ENCODE measurements around the gene SFSWAP. TPM values are rescaled to one million over a fixed set of nuclear protein-coding genes. Genes with fewer than 3 reads are reported as not detected.

Gene SFSWAP
- total RNA-seq, 1 donor from 2014 or later: 18.2 TPM

DNA sequence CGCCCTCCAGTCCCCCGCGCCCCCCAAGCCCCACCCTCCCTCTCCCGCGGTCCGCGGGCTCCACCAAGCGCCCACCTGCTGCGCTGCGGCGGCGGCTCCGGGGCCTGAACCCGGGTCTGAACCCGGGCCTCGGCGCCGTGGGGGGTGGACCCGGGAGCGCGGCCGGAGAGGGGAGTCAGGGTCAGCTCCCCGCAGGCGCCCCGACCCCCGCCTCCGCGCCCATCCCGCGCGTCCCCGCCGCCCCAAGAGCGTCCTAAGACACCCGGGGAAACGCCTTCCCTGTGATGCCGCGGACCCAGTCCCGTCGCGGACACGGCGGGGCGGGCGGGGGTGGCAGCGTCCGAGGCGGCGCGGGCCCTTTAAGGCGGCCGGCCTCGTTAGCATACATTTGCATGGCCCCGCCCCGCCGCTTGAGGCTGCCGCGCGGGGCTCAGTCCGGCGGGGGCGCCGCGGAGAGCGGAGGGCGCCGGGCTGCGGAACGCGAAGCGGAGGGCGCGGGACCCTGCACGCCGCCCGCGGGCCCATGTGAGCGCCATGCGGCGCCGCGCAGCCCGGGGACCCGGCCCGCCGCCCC, 117.2 kb downstream of the SFSWAP start, which contains the start of gene MMP17:
TSS of gene MMP17 (plus strand) at position 433 of the 574 bp plus-strand sequence. CDS start at position 535, 102 bp downstream.
- Histone ChIP-seq H3K4me3 (ENCODE audit: low read depth, low read length) (peak within 1 kb of the TSS; percentile 41), H3K27me3 (ENCODE audit: control insufficient read depth, insufficient read depth, low read length) (no peaks in the 10 kb centered on the region), H3K36me3 (ENCODE audit: control insufficient read depth, insufficient read depth, low read length) (no peaks in the 10 kb centered on the region)
- no peak for FAIRE-seq
- TF ChIP-seq, protein P1, sequence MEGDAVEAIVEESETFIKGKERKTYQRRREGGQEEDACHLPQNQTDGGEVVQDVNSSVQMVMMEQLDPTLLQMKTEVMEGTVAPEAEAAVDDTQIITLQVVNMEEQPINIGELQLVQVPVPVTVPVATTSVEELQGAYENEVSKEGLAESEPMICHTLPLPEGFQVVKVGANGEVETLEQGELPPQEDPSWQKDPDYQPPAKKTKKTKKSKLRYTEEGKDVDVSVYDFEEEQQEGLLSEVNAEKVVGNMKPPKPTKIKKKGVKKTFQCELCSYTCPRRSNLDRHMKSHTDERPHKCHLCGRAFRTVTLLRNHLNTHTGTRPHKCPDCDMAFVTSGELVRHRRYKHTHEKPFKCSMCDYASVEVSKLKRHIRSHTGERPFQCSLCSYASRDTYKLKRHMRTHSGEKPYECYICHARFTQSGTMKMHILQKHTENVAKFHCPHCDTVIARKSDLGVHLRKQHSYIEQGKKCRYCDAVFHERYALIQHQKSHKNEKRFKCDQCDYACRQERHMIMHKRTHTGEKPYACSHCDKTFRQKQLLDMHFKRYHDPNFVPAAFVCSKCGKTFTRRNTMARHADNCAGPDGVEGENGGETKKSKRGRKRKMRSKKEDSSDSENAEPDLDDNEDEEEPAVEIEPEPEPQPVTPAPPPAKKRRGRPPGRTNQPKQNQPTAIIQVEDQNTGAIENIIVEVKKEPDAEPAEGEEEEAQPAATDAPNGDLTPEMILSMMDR (IDR thresholded peaks at IDR 0.05; ENCODE audit: insufficient read depth, low read length, severe bottlenecking): no peak
- DNase-seq (ENCODE audit: low read depth): no peak

GRCh38 chr12:131828671-131829355, 117.9 kb downstream of the SFSWAP start:
- Histone ChIP-seq H3K4me3 (ENCODE audit: low read depth, low read length) (peak overlapping the region; percentile 41), H3K27me3 (ENCODE audit: control insufficient read depth, insufficient read depth, low read length) (no peaks in the 10 kb centered on the region), H3K36me3 (ENCODE audit: control insufficient read depth, insufficient read depth, low read length) (no peaks in the 10 kb centered on the region)
- TF ChIP-seq, protein P1 (IDR thresholded peaks at IDR 0.05; ENCODE audit: insufficient read depth, low read length, severe bottlenecking): no peak
- FAIRE-seq (no peak), DNase-seq (ENCODE audit: low read depth) (no peak)

DNA sequence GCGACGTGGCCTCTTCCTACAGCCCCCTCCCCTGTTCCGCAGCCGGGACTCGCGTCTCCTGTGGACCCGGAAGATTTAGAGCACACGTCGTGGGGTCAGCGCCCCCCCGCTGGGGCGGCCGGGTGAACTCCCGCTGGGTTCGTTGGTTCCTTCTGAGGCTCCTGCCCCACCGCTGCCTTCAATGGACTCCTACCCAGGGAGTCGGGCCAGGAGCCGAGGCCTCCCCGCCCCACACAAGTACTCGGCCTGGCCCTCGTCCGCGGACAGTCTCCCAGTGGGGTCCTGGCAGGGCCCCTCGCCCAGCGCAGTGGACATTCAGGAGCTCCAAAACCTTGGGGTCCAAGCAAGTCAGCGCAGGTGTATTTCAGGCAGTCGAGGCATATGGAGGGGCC, 118.5 kb downstream of the SFSWAP start:
- TF ChIP-seq, protein P1 (IDR thresholded peaks at IDR 0.05; ENCODE audit: insufficient read depth, low read length, severe bottlenecking): no peak
- FAIRE-seq (no peak), DNase-seq (ENCODE audit: low read depth) (no peak)
- H3K4me3 ChIP-seq (ENCODE audit: low read depth, low read length): peak overlapping the region; percentile 41
- no peaks in the 10 kb centered on the region for H3K27me3 ChIP-seq (ENCODE audit: control insufficient read depth, insufficient read depth, low read length)
- H3K36me3 ChIP-seq (ENCODE audit: control insufficient read depth, insufficient read depth, low read length): no peaks in the 10 kb centered on the region

GRCh38 chr12:131829791-131830334, 119.0 kb downstream of the SFSWAP start:
- TF ChIP-seq, protein P1 (IDR thresholded peaks at IDR 0.05; ENCODE audit: insufficient read depth, low read length, severe bottlenecking): peak; percentile 4
- H3K4me3 ChIP-seq (ENCODE audit: low read depth, low read length): peak overlapping the region; percentile 41
- DNase-seq (ENCODE audit: low read depth): no peak
- no peak for FAIRE-seq
- no peaks in the 10 kb centered on the region for H3K36me3 ChIP-seq (ENCODE audit: control insufficient read depth, insufficient read depth, low read length)
- no peaks in the 10 kb centered on the region for H3K27me3 ChIP-seq (ENCODE audit: control insufficient read depth, insufficient read depth, low read length)

DNA sequence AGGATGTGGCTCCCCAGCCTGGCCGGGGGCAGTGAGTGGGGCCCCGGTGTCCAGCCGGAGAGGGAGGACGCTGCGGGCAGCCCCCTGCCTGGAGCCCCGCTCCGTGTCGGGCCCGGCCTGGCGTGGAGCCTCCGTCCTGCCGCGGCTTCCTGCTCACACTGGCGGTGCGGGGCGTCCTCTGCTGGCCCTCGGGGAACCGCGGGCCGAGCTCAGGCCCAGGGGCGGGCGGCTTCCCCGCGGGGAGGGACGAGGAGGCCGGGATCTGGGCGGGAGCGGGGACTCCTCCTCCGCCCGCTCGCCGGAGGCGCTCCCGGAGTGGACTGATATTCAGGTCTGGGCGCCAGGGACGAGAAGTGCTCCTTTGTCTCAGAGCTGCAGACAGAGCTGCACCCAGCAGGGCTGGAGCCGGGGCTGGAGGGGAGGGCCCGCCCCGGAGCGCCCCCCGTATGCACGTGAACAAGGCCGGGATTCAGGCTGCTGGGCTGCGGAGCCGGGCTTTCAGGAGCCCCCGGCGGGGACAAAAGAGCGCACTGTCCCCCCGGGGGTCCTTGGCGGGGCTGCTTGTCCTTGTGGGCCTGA, 119.5 kb downstream of the SFSWAP start:
- Histone ChIP-seq H3K4me3 (ENCODE audit: low read depth, low read length) (peak overlapping the region; percentile 41), H3K27me3 (ENCODE audit: control insufficient read depth, insufficient read depth, low read length) (no peaks in the 10 kb centered on the region), H3K36me3 (ENCODE audit: control insufficient read depth, insufficient read depth, low read length) (no peaks in the 10 kb centered on the region)
- peak; percentile 42 for DNase-seq (ENCODE audit: low read depth)
- TF ChIP-seq, protein P1 (IDR thresholded peaks at IDR 0.05; ENCODE audit: insufficient read depth, low read length, severe bottlenecking): peak; percentile 78
- FAIRE-seq: no peak
